Liver (tissue), 9 donors: ENCODE measurements around the gene GPR42. TPM values are rescaled to one million over a fixed set of nuclear protein-coding genes. Genes with fewer than 3 reads are reported as not detected.

Experiments used
- DNase-seq: peaks from one replicate; pipeline ENCODE4 v3.0.0-alpha.2; 2017; ENCODE audit warnings: low spot score
- H3K27ac ChIP-seq, 2 donors: one replicate each; pipeline ENCODE4 v1.7.0; 2013; ENCODE audit warnings: inconsistent platforms in 2 of 2, low read length in 2 of 2, control low read depth in 1 of 2, low read depth in 1 of 2, mild to moderate bottlenecking in 1 of 2
- H3K27me3 ChIP-seq, 4 donors: one replicate each; pipeline versions ENCODE4 v1.6.1 to v1.7.0; 2013; ENCODE audit warnings: low read length in 3 of 4, inconsistent platforms in 1 of 4, mild to moderate bottlenecking in 1 of 4, moderate library complexity in 1 of 4; ENCODE audit not compliant: control insufficient read depth in 4 of 4, insufficient read depth in 4 of 4
- H3K36me3 ChIP-seq, 4 donors: one replicate each; pipeline versions ENCODE4 v1.6.1 to v1.7.0; 2013; ENCODE audit warnings: low read length in 3 of 4, mild to moderate bottlenecking in 3 of 4, low read depth in 1 of 4, moderate library complexity in 1 of 4; ENCODE audit not compliant: control insufficient read depth in 4 of 4, insufficient read depth in 3 of 4
- H3K4me1 ChIP-seq, 4 donors: one replicate each; pipeline versions ENCODE4 v1.6.1 to v1.7.0; 2013; ENCODE audit warnings: low read length in 3 of 4, mild to moderate bottlenecking in 3 of 4, moderate library complexity in 1 of 4; ENCODE audit not compliant: control insufficient read depth in 4 of 4, insufficient read depth in 4 of 4
- H3K4me3 ChIP-seq, 3 donors: one replicate each; pipeline versions ENCODE4 v1.6.1 to v1.7.0; 2013; ENCODE audit warnings: low read length in 3 of 3, control low read depth in 1 of 3, low read depth in 1 of 3, mild to moderate bottlenecking in 1 of 3
- H3K9ac ChIP-seq, 2 donors: one replicate each; pipeline ENCODE4 v1.7.0; 2013; ENCODE audit warnings: low read length in 2 of 2, mild to moderate bottlenecking in 2 of 2, moderate library complexity in 2 of 2, control low read depth in 1 of 2, low read depth in 1 of 2
- H3K9me3 ChIP-seq, 4 donors: one replicate each; pipeline versions ENCODE4 v1.6.1 to v1.7.0; 2013; ENCODE audit warnings: low read length in 3 of 4; ENCODE audit not compliant: control insufficient read depth in 4 of 4
- ATF3 ChIP-seq: IDR thresholded peaks from 2 replicates; pipeline ENCODE4 v1.6.1; 2016; ENCODE audit warnings: antibody characterized with exemption
- CTCF ChIP-seq: fragments of 150-350 bp; IDR thresholded peaks from 2 replicates; pipeline ENCODE4 v1.5.1; 2017; ENCODE audit warnings: improper control_type of control experiment, low read depth, low read length; ENCODE audit not compliant: missing input control
- FOXA1 ChIP-seq: IDR thresholded peaks from 2 replicates; pipeline ENCODE4 v1.6.1; 2016; ENCODE audit warnings: antibody characterized with exemption
- FOXA2 ChIP-seq: IDR thresholded peaks from 2 replicates; pipeline ENCODE4 v1.6.1; 2016; ENCODE audit warnings: antibody characterized with exemption
- GABPA ChIP-seq, 2 donors: IDR thresholded peaks in 1 of 2; conservative IDR thresholded peaks in 1 of 2; 2 replicates each; pipeline ENCODE4 v1.6.1; 2016; ENCODE audit warnings: antibody characterized with exemption in 2 of 2, mild to moderate bottlenecking in 1 of 2, moderate library complexity in 1 of 2
- HNF4A ChIP-seq, 2 donors: conservative IDR thresholded peaks; 2 replicates each; pipeline ENCODE4 v1.6.1; 2016; ENCODE audit warnings: antibody characterized with exemption in 2 of 2, mild to moderate bottlenecking in 2 of 2
- HNF4G ChIP-seq: IDR thresholded peaks from 2 replicates; pipeline ENCODE4 v1.6.1; 2016; ENCODE audit warnings: antibody characterized with exemption
- MAX ChIP-seq: IDR thresholded peaks from 2 replicates; pipeline ENCODE4 v1.6.1; 2016; ENCODE audit warnings: antibody characterized with exemption
- NR2F2 ChIP-seq: IDR thresholded peaks from 2 replicates; pipeline ENCODE4 v1.6.1; 2016; ENCODE audit warnings: antibody characterized with exemption
- RAD21 ChIP-seq, 2 donors: IDR thresholded peaks; 2 replicates each; pipeline ENCODE4 v1.6.1; 2016; ENCODE audit warnings: antibody characterized with exemption in 2 of 2, mild to moderate bottlenecking in 2 of 2
- REST ChIP-seq: IDR thresholded peaks from 2 replicates; pipeline ENCODE4 v1.6.1; 2016; ENCODE audit warnings: antibody characterized with exemption, mild to moderate bottlenecking
- SP1 ChIP-seq: IDR thresholded peaks from 2 replicates; pipeline ENCODE4 v1.6.1; 2018; ENCODE audit warnings: antibody characterized with exemption, mild to moderate bottlenecking
- TAF1 ChIP-seq: conservative IDR thresholded peaks from 2 replicates; pipeline ENCODE4 v1.6.1; 2016; ENCODE audit warnings: antibody characterized with exemption, mild to moderate bottlenecking
- YY1 ChIP-seq: IDR thresholded peaks from 2 replicates; pipeline ENCODE4 v1.6.1; 2016; ENCODE audit warnings: antibody characterized with exemption, mild to moderate bottlenecking
- ZBTB33 ChIP-seq: IDR thresholded peaks from 2 replicates; pipeline ENCODE4 v1.6.1; 2016; ENCODE audit warnings: antibody characterized with exemption
- WGBS: extraction: QIAGEN DNeasy Blood & Tissue Kit; methylation state at CpG from one replicate; pipeline ENCODE4 v1.1.7; 2013; 5-methylcytosine and 5-hydroxymethylcytosine counted together
- polyA plus RNA-seq, 2 donors: library from polyadenylated mRNA; stranded (reverse) in 1 of 2; unstranded in 1 of 2; fragments of 200-250 nt in 1 of 2; fragments of >200 nt in 1 of 2; fragmentation: Nextera tagmentation in 1 of 2; extraction: Ambion mirVana in 1 of 2; gene quantifications; one replicate each; pipeline versions ENCODE4 v1.2.1 to v1.2.3, GENCODE V29; 2013 to 2015
- total RNA-seq, 2 donors: library from RNA; depleted of rRNA; stranded (reverse); fragments of >200 nt; gene quantifications; one replicate each; pipeline ENCODE4 v1.2.3, GENCODE V29; 2014
- donor health status: healthy.
- donor health status: healthy.
- donor health status: healthy.
- donor health status: healthy.
- donor health status: healthy.

Gene GPR42
- total and polyA plus RNA-seq, 4 donors: not detected

GRCh38 chr19:35346193-35347052, 24.4 kb upstream of the GPR42 start (continued):
- TF ChIP-seq ZBTB33 (no peak), MAX (no peak)

- peaks cover 0 to 3% (median 0%) of the 10 kb centered on the region in 4 donors for H3K27me3 ChIP-seq
- no peak for DNase-seq
- H3K4me1 ChIP-seq: no peaks in the 10 kb centered on the region
- no peak within 1 kb of the TSS for H3K4me3 ChIP-seq
- H3K9me3 ChIP-seq: no peaks in the 10 kb centered on the region
- no peak within 1 kb of the TSS for H3K27ac ChIP-seq
- 76% methylated on average over 18 of the region's 18 CpGs for WGBS
- H3K36me3 ChIP-seq: no peaks in the 10 kb centered on the region
- TF ChIP-seq REST (no peak), ATF3 (no peak)
- H3K9ac ChIP-seq: no peak within 1 kb of the TSS
These were observed 23.5 kb upstream of the GPR42 start, which contains the start of gene FFAR1 for GRCh38 chr19:35347171-35347929. Gene FFAR1 (plus strand): TSS chr19:35347902. CDS start chr19:35351552, 3,650 bp downstream.

- H3K27ac ChIP-seq: no peak overlapping the region
- no peak for DNase-seq
- TF ChIP-seq HNF4A (conservative IDR thresholded peaks at IDR 0.05) (no peak), CTCF (no peak), SP1 (no peak), MAX (no peak), REST (no peak), TAF1 (no peak), NR2F2 (no peak), RAD21 (IDR thresholded peaks at IDR 0.05) (no peak), HNF4G (no peak), GABPA (IDR thresholded peaks at IDR 0.05 in 1 of 2, conservative IDR thresholded peaks at IDR 0.05 in 1 of 2) (no peak), FOXA2 (no peak), YY1 (no peak), ATF3 (no peak), FOXA1 (no peak)
These were observed 23.0 kb upstream of the GPR42 start for GRCh38 chr19:35347930-35348298.

More at GRCh38 chr19:35347930-35348298, 23.0 kb upstream of the GPR42 start:
- WGBS: 80% methylated on average over 7 of the region's 7 CpGs
- Histone ChIP-seq H3K4me3 (no peak overlapping the region), H3K4me1 (peaks cover 0 to 2% (median 1%) of the 10 kb centered on the region in 4 donors), H3K9ac (no peak overlapping the region), H3K27me3 (peaks cover 0 to 3% (median 0%) of the 10 kb centered on the region in 4 donors), H3K36me3 (no peaks in the 10 kb centered on the region), H3K9me3 (no peaks in the 10 kb centered on the region)
